ENCODE results near the gene KCNIP4. TPM values are rescaled to one million over a fixed set of nuclear protein-coding genes. Genes with fewer than 3 reads are reported as not detected.

Gene KCNIP4
- total and polyA plus RNA-seq, 2 of the 8 experiments (the other 6 are each of a cell fraction or from before 2014, with no cell fraction given), result 0.06 TPM; not detected in 1

DNA sequence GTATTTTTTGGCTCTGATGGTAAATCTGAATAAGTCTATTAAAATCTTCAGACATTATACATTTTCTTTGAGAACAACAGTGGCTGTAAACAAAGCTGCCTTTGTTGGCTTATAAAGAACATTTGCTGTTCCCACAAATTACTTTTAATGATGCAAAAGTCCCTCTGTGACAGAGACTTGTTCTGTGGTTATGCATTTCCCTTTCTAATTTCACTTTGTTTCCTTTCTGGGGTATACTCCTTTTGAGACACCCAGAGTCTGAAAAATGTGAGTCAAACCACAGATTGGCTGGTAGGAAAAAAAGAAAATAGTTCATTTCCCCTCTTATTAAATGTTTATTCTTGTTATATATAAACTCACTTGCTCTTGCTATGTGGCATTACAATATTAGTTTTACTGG lies 845.9 kb downstream of the KCNIP4 start:
- no peaks in the 10 kb centered on the region for H3K4me1 ChIP-seq (replicated peaks in 1 of 4; ENCODE audit: control insufficient read depth in 3 of 4, insufficient read depth in 4 of 4, low read length in 3 of 4)
- H3K23ac ChIP-seq (ENCODE audit: insufficient read length), result no peak overlapping the region
- ChIA-PET CTCF (ENCODE audit: partially characterized antibody) (interaction anchor here (0.8 kb wide), 1 partner anchor 54 kb away, joined by 3 read pairs; no protein-coding TSS in a partner anchor), POLR2A (ENCODE audit: partially characterized antibody) (no interaction called here)
- H3K27me3 ChIP-seq (replicated peaks in 1 of 4; ENCODE audit: control insufficient read depth in 3 of 4, extremely low read depth in 1 of 4, insufficient read depth in 3 of 4, low read length in 3 of 4), result no peaks in the 10 kb centered on the region
- FAIRE-seq (no peak), DNase-seq (ENCODE audit: low read depth in 1 of 2, low spot score in 2 of 2) (no peak)
- no peak overlapping the region for H3K14ac ChIP-seq (ENCODE audit: insufficient read length)
- H3K4me3 ChIP-seq (ENCODE audit: extremely low read depth in 1 of 4, insufficient read depth in 2 of 4, low read depth in 3 of 4, low read length in 4 of 4), result no peak overlapping the region
- no peak overlapping the region for H2BK12ac ChIP-seq (ENCODE audit: low read depth, low read length)
- no peak overlapping the region for H4K8ac ChIP-seq (ENCODE audit: extremely low read depth, insufficient read depth, low read length)
- H3K9ac ChIP-seq (replicated peaks in 1 of 4; ENCODE audit: extremely low read depth in 1 of 4, low read depth in 3 of 4, low read length in 3 of 4), result no peak overlapping the region
- no peak overlapping the region for H4K5ac ChIP-seq (ENCODE audit: insufficient read length, low read depth, low read length)
- no peaks in the 10 kb centered on the region for H3K79me1 ChIP-seq (ENCODE audit: low read depth, low read length)
- H3K56ac ChIP-seq (replicated peaks; ENCODE audit: insufficient read length, low read depth, low read length), result no peak overlapping the region
- no peak overlapping the region for H4K91ac ChIP-seq (replicated peaks; ENCODE audit: insufficient read length, low read length)
- H4K20me1 ChIP-seq (replicated peaks in 1 of 2; ENCODE audit: control insufficient read depth in 1 of 2, insufficient read depth in 2 of 2, low read length in 2 of 2), result no peaks in the 10 kb centered on the region
- no peaks in the 10 kb centered on the region for H3K23me2 ChIP-seq (ENCODE audit: low read depth, low read length)
- H3K9me3 ChIP-seq (ENCODE audit: insufficient read depth in 2 of 2, low read depth in 1 of 2, low read length in 1 of 2), result no peaks in the 10 kb centered on the region
- no peak overlapping the region for H3K18ac ChIP-seq (ENCODE audit: extremely low read depth, low read length)
- no peak overlapping the region for H2BK120ac ChIP-seq (replicated peaks; ENCODE audit: low read depth, low read length)
- H3K4me2 ChIP-seq (ENCODE audit: insufficient read depth in 1 of 2, low read depth in 2 of 2, low read length in 2 of 2), result no peak overlapping the region
- no peak overlapping the region for H2AK5ac ChIP-seq (ENCODE audit: low read depth, low read length)
- no peak overlapping the region for H3K4ac ChIP-seq (replicated peaks; ENCODE audit: insufficient read length, low read depth, low read length)
- H3K79me2 ChIP-seq (ENCODE audit: control insufficient read depth in 1 of 2, insufficient read depth in 2 of 2, low read length in 2 of 2), result no peaks in the 10 kb centered on the region
- H3K27ac ChIP-seq (ENCODE audit: low read depth, low read length), result no peak overlapping the region
- H2BK15ac ChIP-seq (ENCODE audit: low read length), result no peak overlapping the region
- no peak overlapping the region for H2BK20ac ChIP-seq (ENCODE audit: low read length)
- no peak for TF ChIP-seq FOSL1 (IDR thresholded peaks at IDR 0.05; ENCODE audit: insufficient read depth, low read depth, low read length)
- no peak for TF ChIP-seq SIRT6 (IDR thresholded peaks at IDR 0.05; ENCODE audit: low read length)
- no peak for TF ChIP-seq CHD1 (IDR thresholded peaks at IDR 0.05; ENCODE audit: low read depth, low read length)
- no peak for TF ChIP-seq KDM1A (IDR thresholded peaks at IDR 0.05; ENCODE audit: borderline replicate concordance, low read length)
- no peak for TF ChIP-seq TAF7 (optimal IDR thresholded peaks at IDR 0.05; ENCODE audit: borderline replicate concordance, low read depth, low read length)
- TF ChIP-seq KDM5A (IDR thresholded peaks at IDR 0.05; ENCODE audit: low read length), result no peak
- no peak for TF ChIP-seq PHF8 (conservative IDR thresholded peaks at IDR 0.05; ENCODE audit: low read depth, low read length)
- TF ChIP-seq EZH2 (IDR thresholded peaks at IDR 0.05; ENCODE audit: low read depth, low read length, severe bottlenecking), result no peak
- no peak for TF ChIP-seq CTBP2 (IDR thresholded peaks at IDR 0.05; ENCODE audit: borderline replicate concordance, insufficient read depth, insufficient read length, low read length)
- TF ChIP-seq TBP (IDR thresholded peaks at IDR 0.05; ENCODE audit: low read depth, low read length), result no peak
- TF ChIP-seq NRF1 (IDR thresholded peaks at IDR 0.05; ENCODE audit: low read depth, low read length), result no peak
- no peak for TF ChIP-seq CBX5 (IDR thresholded peaks at IDR 0.05; ENCODE audit: low read depth, low read length)
- TF ChIP-seq SUZ12 (IDR thresholded peaks at IDR 0.05; ENCODE audit: low read length), result no peak
- no peak overlapping the region for H2BK5ac ChIP-seq (ENCODE audit: low read depth, low read length)
- H3K36me3 ChIP-seq (ENCODE audit: control insufficient read depth in 2 of 4, insufficient read depth in 4 of 4, low read length in 3 of 4), result no peaks in the 10 kb centered on the region
- no peak overlapping the region for H2AFZ ChIP-seq (ENCODE audit: low read length)

Data from H1 (cell line).